ENCODE data around the gene SCMH1. TPM values are rescaled to one million over a fixed set of nuclear protein-coding genes. Genes with fewer than 3 reads are reported as not detected.

Gene SCMH1
- total RNA-seq, 4 donors from 2014 or later: 27.6 to 105 (median 48.5) TPM

DNA sequence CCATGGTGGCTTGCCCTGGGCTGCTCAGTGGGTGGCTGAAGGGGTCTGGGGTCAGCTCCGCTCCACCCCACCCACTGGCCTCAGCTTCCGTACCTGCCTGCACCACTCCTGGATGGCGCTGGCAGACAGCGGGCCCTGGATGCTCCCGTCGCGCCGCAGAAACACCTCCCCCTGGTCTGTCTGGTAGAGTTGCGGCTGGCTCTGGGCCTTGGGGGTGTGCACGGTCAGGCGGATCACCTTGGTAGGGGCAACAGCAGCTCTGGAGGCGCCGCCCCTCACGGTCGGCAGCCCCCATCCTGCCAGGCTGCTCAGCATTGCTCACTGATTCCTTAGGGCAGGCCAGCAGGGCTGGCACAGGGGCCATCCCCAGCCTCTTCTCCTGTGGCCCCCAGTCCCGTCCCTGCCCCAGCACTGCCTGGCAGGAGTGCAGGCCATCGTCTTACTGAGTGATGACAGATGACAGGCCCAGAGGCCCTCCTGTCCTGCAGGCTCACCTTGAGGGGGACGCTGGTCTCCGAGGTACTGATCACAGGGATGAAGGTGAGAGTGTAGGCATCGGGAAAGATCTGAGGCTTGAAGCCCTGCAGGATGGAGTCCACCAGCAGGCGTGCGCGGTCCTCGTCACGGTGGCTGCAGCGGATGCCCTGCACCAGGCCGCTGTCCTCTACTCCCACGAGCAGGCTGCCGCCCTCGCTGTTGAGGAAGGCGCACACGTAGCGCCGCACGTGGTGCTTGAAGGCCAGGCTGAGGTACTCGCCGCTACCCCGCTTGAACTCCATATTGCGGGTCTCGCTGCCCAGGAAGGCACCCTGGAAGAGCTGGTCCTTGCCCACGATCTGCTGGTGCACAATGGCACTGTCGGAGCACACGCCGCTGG is 224.7 kb downstream of the SCMH1 start:
- Histone ChIP-seq H3K4me1 (peaks cover 0 to 3% of the 10 kb centered on the region in 2 donors), H3K27ac (no peak overlapping the region), H3K27me3 (no peaks in the 10 kb centered on the region), H3K4me3 (no peak overlapping the region), H3K36me3 (no peaks in the 10 kb centered on the region), H3K9me3 (no peaks in the 10 kb centered on the region)
- DNase-seq: no peak
- intact Hi-C loops (cut with DNase I; ENCODE audit: low total_unique reads): no loop called here
- TF ChIP-seq, protein P1, sequence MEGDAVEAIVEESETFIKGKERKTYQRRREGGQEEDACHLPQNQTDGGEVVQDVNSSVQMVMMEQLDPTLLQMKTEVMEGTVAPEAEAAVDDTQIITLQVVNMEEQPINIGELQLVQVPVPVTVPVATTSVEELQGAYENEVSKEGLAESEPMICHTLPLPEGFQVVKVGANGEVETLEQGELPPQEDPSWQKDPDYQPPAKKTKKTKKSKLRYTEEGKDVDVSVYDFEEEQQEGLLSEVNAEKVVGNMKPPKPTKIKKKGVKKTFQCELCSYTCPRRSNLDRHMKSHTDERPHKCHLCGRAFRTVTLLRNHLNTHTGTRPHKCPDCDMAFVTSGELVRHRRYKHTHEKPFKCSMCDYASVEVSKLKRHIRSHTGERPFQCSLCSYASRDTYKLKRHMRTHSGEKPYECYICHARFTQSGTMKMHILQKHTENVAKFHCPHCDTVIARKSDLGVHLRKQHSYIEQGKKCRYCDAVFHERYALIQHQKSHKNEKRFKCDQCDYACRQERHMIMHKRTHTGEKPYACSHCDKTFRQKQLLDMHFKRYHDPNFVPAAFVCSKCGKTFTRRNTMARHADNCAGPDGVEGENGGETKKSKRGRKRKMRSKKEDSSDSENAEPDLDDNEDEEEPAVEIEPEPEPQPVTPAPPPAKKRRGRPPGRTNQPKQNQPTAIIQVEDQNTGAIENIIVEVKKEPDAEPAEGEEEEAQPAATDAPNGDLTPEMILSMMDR (IDR thresholded peaks at IDR 0.05): no peak
- TF ChIP-seq POLR2A (IDR thresholded peaks at IDR 0.05): no peak

DNA sequence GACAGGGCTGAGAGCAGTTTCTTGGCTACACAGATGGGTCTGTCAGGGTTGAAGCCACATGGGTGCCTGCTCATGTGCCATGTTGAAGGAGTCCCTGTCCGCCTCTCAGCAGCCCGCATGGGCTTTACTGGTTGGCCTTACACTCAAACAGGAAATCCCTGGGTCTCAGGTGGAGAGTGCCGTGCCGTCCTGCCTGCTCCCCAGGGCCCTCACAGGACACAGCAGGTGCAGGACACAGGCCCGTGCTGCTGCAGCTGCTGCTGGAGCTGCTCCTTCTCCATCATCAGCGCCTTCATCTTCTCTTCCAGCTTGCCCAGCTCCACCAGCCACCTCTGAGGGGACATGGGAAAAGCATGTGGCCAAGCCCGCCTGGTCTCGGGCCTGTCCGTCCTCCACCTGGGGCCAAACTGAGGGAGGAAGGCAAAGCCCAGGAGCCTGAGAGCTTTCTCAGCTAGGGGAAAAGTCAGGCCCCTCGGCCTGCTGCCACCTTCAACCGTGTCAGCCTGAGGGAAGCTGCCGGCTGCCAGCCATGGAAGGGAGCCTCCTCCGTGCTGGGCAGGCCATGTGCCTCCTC is 226.1 kb downstream of the SCMH1 start:
- DNase-seq: no peak
- intact Hi-C loops (cut with DNase I; ENCODE audit: low total_unique reads): no loop called here
- TF ChIP-seq, protein P1 (IDR thresholded peaks at IDR 0.05): no peak
- Histone ChIP-seq H3K9me3 (no peaks in the 10 kb centered on the region), H3K36me3 (no peaks in the 10 kb centered on the region), H3K27ac (no peak overlapping the region), H3K4me1 (no peaks in the 10 kb centered on the region), H3K4me3 (no peak overlapping the region), H3K27me3 (no peaks in the 10 kb centered on the region)

DNA sequence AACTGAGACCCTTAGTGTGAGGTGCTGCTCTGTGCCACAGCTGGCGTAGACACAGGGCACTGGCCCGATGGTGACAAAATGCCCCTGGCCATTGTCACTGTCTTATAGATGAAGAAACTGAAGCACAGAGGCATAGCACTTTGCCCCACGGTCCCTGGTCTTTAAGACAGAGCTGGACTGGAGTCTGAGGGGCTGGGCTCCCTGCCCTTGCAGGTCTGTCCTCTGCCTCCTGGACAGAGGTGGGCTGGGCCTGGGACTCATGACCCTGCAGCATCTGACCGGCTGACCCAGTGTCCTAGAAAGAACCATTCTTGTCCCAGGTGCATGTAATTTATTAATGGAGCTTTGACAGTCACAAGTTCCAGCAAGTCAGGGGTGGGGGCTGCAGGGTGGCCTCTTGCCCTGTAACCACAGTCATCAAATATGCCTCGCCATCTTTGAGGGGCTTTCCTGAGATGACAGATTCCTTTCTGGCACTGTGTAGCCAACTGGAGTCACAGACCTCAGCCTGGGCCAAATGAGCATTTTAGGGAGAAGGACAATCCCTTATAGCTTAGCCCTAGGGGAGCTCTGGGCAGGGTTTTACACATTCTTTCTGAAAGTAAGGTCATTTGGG is 226.7 kb downstream of the SCMH1 start:
- H3K4me1 ChIP-seq: no peaks in the 10 kb centered on the region
- no peaks in the 10 kb centered on the region for H3K36me3 ChIP-seq
- DNase-seq: no peak
- no peak overlapping the region for H3K4me3 ChIP-seq
- no peaks in the 10 kb centered on the region for H3K9me3 ChIP-seq
- no peak for TF ChIP-seq POLR2A (IDR thresholded peaks at IDR 0.05)
- TF ChIP-seq, protein P1 (IDR thresholded peaks at IDR 0.05): no peak
- intact Hi-C loops (cut with DNase I; ENCODE audit: low total_unique reads): no loop called here
- no peaks in the 10 kb centered on the region for H3K27me3 ChIP-seq
- no peak overlapping the region for H3K27ac ChIP-seq

DNA sequence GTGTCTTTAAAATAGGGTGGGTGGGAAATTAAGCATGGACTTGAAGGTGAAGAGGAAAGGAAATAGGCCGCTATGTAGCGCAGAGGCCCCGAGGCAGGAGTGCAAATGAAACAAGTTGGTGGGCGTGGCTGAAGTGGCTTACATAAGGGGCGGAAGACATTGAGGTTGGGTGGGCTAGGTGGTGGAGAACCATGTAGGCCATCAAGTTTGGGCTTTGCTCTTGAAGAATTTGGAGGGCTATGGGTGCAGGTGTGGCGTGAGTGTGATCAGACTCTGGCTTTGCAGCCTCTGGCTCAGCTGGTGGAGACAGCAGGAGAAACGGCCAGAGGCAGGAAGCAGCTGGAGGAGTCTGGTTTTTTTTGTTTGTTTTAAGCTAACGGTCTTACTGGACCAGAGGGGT is 227.2 kb downstream of the SCMH1 start:
- no peaks in the 10 kb centered on the region for H3K36me3 ChIP-seq
- no peak for TF ChIP-seq POLR2A (IDR thresholded peaks at IDR 0.05)
- TF ChIP-seq, protein P1 (IDR thresholded peaks at IDR 0.05): no peak
- H3K9me3 ChIP-seq: no peaks in the 10 kb centered on the region
- no peak overlapping the region for H3K4me3 ChIP-seq
- DNase-seq: no peak
- no peaks in the 10 kb centered on the region for H3K4me1 ChIP-seq
- no peaks in the 10 kb centered on the region for H3K27me3 ChIP-seq
- intact Hi-C loops (cut with DNase I; ENCODE audit: low total_unique reads): no loop called here
- H3K27ac ChIP-seq: no peak overlapping the region

DNA sequence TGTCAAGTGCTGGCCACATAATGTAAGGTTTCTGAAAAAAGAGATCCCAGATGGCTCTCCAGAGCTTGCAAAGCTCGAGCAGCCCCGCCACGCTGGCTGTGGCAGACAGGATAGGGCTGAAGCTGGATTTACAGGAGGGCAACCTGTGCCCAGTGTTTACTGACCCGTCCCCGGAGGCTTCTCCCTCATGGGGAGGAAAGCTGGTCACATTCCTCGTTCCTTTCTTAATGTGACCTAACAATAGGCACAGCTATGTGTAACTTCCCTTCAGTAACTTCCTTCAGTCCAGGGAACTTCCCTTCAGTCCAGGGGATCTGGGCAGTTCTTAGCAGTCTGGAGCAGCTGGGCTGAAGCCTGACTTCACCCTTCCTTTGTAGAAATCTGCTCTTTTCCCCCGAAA is 228.3 kb downstream of the SCMH1 start:
- DNase-seq: no peak
- H3K9me3 ChIP-seq: no peaks in the 10 kb centered on the region
- no peaks in the 10 kb centered on the region for H3K4me1 ChIP-seq
- H3K27me3 ChIP-seq: no peaks in the 10 kb centered on the region
- H3K36me3 ChIP-seq: no peaks in the 10 kb centered on the region
- H3K4me3 ChIP-seq: no peak overlapping the region
- no peak for TF ChIP-seq POLR2A (IDR thresholded peaks at IDR 0.05)
- TF ChIP-seq, protein P1 (IDR thresholded peaks at IDR 0.05): no peak
- intact Hi-C loops (cut with DNase I; ENCODE audit: low total_unique reads): no loop called here
- peak overlapping the region in 1 of 2 donors; percentile 30 for H3K27ac ChIP-seq

All from uterus (tissue), 4 donors.